Renal cortical epithelial cell (primary cell): ENCODE results near the gene TMEM119. TPM values are rescaled to one million over a fixed set of nuclear protein-coding genes. Genes with fewer than 3 reads are reported as not detected.
A peak's percentile ranks its signal among the peaks of the same experiment; 100 is the strongest.

Source experiments
- DNase-seq: peaks from one replicate; pipeline ENCODE4 v3.0.0-alpha.2; 2011; ENCODE audit warnings: low read depth
- total RNA-seq: library from RNA; depleted of rRNA; stranded (reverse); fragments of >200 nt; gene quantifications from 2 replicates; pipeline ENCODE4 v1.2.3, GENCODE V29; 2014

The TMEM119 gene
- total RNA-seq, 1 donor from 2014 or later, result not detected

DNA sequence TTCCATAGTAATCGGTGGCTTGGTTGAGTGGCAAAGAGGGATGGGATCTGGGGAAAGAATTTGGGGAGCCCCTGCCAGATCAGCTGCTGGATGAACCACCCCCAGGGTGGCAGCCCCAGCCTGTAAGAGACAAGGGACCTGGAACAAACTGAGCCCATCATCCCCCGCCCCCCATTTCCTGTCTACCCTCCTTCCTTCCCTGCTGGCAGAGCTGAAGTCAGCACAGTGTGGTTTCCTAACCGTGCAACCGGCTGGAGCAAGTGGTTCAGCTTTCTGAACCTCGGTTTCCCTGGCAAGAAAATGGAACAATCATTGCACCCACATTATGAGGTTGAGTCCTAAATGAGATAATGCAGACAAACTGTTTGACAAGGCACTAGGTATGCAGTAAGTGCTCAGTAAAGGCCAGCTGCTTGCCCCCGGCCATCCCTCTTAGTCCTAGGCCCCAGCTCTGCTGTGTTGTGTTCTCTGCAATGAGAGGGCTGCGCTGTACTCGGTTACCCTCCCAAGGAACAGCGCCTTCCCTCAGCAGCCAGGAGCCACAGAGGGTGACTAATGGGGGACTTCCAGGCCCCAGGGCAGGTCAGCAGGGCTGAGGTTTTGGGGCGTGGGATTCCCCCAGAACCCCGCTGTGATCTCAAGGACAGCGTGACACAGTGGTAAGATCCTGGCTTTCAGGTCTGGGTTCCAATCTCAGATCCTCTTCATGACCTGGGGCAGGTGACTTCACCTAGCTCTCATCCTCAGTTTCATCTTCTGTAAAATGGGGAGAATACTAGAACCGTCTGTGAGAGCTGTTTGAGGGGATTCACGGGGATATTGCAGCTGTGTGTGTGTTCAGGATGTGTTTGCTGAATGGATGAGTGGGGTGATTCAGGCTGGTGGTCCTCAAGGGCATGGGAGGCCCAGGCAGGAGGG lies 19.3 kb upstream of the TMEM119 start:
- DNase-seq, result no peak

DNA sequence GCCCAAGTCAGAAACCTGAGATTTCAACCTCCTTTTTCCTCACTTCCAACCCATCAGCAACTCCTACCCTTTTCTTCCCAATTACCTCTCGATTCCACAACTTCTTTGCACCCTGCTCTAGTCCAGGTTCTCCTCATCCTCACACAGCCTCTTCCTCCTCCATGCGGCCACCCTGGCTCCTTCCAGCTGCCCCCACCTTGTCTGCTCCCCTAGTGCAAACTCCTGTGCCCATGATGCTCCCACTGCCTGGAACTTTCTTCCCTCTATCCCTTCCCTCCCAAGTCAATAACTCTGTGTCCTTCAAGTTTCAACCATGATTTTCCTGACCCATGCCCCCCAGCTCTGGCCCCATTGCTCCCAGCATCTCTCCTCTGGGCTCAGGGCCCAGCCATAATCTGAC lies 18.5 kb upstream of the TMEM119 start:
- DNase-seq, result no peak

DNA sequence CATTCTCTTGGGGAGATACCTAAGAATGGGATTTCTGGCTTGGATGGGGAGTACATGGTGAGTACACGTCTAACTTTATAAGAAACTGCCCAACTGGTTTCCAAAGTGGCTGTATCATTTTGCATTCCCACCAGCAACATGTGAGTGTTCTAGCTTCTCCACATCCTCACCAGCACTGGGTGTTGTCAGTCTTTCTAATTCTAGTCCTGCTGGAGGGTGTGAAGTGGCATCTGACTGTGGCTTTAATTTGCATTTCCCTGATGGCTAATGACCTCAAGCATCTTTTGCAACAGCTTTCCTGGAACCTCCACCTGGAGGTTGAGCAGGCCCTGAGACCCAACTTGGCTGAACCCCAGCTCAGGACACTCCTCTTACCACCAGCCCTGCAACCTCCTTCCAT lies 18.0 kb upstream of the TMEM119 start:
- DNase-seq, result no peak

DNA sequence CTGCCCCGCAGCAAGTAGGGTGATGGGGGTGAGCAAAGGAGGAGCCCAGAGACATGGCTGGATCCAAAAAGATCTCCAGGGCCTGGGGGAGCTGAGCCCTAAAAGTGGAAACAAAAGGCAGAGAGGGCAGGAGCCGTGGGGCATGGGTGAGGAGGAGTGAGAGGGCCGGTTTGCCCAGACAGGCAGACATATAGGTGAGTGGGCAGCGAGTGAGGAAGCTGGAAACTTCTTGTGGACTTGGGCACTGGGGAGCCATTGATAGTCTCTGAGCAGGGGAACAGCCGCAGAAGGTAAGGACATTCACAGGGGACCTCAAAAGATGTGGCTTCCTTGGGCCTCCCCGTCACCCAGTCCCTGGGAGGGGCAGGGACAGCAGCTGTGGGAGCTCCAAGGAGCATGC lies 16.8 kb upstream of the TMEM119 start:
- DNase-seq, result no peak

DNA sequence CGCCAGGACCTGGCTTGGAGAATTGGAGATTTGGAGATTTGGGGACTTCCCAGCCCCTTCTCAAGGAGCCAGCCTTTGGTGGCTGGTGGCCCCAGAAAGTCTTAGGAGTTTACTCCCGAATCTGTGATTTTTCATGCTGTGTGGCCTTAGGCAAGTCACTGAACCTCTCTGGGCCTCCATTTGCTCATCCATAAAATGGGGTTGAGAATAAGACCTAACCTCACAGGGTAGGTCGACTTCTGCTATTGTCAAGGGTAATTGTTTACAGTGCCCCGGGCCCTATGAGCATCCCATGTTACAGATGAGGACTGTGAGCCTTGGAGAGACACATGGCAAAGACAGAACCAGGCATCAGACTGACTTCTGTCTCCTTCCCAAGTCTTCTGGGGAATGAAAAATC lies 16.2 kb upstream of the TMEM119 start:
- DNase-seq, result no peak

DNA sequence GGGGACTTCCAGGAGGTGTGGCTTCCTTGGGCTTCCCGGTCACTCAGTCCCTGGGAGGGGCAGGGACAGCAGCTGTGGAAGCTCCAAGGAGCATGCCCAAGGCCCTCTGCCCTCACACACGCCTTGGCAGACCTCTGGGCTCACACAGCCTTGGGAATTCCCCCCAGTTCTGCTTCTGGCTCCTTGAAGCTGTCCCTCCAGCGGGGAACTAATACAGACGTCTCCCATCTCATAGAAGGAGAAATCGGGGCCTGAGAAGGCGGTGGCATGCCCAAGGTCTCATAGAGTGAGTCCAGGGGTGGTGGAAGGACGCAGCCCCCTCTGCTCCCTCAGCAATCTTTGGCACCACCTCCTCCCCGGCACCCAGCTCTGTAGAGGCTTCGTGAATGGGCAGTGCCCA lies 15.7 kb upstream of the TMEM119 start:
- DNase-seq, result peak; percentile 53

DNA sequence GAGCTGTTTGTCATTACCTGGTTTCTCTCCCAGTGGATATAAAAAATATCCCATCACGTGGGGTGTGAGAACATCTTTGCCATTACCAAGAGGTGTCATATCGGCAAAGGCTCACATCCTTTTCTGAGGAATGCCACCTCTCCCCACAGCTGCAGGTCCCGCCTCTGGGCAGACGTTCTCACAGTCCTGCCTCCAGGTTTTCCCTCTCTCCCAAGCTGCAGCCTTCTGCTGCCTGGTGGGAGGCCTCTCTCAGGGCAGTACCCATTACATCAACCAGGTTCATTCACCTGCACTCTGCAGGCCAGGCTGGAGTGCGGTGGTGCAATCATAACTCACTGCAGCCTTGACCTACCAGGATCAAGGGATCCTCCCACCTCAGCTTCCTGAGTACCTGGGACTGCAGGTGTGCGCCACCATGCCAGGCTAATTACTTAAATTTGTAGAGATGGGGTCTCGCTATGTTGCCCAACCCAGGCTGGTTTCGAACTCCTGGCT lies 15.0 kb upstream of the TMEM119 start:
- DNase-seq, result peak; percentile 54

DNA sequence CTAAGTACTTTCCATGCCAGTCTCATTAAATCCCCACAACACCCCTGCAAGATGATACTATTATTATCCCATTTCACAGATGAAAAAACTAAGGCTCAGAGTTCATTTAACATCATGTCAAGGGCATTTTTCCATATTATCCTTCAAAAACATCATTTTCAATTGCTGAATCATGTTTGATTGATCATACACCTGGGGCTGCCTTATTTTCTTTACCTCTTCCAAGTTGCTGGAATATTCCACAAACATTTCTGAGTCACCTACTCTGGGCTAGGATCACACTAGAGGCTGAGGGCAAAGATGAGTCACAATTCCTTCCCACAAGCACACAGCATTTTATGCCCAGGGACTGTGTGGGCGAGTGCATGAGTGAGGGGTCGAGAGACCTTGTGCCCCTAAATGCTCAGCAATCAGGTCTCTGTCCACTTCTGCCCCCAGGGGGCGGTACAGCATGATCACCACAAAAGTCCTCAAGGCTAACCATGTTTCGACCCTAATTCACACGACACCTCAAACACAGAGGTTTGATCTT lies 14.1 kb upstream of the TMEM119 start:
- peak; percentile 99 for DNase-seq

DNA sequence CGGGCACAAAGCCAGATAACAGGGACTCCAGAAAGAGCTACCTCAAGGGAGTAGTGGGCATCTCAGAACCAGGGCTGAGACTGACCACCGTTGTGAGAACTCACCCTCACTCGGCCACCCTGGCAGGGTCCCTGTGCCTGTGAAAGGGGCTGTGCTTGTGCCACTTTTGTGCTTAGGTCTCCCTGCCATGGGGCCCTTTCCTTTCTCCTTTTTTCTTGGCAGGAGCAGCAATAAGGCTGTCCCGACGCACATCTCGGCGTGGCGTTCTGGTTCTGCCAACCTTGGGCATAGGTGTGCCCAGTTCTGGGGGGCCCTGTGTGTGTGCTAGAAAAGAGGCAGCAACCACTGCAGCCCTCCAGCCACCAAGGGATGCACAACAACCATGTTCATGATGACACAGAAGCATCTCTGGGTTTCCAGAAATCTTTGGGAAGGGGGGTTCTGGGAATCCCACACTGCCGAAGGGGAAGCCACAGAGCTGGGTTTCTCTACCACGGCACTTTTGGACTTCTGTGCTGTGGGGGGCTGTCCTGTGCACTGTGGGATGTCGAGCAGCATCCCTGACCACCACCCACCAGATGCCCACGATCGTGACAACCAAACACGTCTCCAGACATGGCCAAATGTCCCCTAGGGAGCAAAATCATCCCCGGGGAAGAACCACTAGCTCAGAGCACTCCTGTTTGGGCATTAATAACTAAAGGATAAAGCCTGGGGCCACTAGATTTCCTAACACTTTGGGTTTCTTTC lies 13.1 kb upstream of the TMEM119 start:
- DNase-seq, result no peak

DNA sequence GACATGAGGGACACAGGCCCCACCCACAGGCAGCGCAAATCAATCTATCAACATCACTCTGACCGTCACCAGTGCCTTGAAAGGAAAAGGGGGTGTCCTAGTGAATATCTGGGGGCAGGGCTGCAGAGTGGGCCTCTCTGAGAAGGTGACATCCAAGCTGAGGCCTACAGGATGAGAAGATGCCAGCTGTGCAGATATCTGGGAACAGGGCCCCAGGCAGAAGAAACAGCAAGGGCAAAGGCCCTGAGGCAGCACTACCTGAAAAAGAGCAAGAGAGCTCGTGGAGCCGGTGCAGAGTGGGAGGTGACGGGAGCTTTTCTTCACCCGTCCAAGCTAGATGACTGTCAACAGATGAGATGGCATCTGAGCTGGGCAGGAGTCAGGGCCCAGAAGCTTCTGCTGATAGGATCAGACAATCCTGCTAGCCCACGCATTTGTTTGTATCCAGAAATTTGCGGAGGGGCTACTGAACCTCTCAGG lies 12.5 kb upstream of the TMEM119 start:
- DNase-seq, result no peak

DNA sequence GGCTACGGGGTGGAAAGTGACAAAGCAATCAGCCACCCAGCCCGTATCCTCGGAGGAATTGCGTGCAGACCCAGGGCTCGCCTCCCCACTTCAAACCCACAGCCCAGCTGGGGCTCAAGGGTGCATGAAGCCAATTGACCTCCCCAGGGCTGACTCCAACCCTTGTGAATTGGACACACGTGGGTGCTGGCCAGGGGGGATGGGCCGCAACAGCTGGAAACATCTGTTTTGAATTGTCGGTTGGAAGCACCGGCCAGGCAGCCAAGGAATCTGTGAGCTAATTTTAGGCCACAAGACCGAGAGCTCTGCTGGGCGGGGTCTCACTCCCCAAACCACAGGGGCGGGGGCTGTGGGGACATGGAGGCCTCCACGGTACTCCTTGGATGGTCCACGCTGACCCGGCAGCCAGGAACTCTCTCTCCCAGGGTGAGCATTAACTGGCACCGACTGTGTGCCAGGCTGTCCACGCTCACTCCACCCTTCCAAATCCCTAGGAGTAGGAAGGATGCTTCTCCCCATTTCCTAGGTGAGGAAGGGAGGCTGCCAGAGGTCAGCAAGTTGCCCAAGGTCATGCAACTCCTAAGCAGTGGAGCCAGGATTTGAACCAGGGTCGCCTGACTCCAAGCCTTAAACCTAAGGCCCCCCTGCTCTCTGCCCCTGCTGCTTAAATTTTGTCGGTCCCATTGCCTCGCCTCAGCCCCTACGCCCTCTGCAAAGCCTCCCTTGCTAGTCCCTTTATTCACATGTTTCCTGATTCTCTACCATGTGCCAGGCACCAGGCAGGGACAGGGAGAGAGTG lies 11.9 kb upstream of the TMEM119 start:
- no peak for DNase-seq

DNA sequence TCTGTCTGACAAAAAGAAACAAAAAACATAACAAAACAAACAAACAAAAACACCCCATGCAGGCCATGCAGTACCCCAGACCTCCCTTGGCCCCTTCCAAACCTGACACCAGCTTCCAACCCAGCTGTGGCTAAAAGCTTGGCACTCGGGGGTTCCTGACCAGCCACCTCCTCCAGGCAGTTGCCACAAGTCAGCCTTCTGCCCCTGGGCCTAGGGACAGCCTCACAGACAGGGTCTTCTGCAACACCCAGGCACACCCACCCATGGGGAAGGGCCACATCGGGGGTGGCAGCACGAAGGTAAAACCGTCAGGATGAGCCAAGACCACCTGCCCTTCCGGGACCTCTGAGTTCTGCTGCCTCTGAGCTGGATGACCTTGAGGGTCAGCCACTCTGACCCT lies 10.7 kb upstream of the TMEM119 start:
- no peak for DNase-seq

DNA sequence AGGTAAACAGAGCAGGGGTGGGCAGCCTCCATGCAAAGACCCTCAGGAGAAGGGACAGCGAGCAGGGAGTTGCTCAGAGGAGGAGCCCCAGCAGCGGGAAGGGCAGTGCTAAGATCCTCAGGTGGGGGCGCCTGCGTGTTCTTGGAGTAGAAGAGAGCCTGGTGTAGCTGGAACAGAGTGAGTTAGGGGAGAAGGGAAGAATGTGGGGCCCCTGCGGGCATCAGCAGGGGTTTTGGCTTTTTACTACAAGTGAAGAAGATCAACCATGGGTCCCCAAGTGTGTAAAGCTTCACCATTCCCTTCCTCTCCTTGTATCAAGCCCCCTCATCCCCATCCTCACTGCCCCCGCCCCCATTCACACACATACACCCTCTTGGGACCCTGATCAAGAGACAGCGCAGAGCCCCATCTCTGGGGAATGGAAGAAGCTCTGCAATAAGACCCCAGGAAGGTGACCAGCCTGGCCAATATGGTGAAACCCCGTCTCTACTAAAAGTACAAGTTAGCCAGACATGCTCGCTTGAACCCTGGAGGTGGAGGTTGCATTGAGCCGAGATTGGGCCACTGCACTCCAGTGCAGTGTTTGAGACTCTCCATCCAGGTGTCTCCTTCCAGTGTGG lies 10.2 kb upstream of the TMEM119 start:
- DNase-seq, result no peak

DNA sequence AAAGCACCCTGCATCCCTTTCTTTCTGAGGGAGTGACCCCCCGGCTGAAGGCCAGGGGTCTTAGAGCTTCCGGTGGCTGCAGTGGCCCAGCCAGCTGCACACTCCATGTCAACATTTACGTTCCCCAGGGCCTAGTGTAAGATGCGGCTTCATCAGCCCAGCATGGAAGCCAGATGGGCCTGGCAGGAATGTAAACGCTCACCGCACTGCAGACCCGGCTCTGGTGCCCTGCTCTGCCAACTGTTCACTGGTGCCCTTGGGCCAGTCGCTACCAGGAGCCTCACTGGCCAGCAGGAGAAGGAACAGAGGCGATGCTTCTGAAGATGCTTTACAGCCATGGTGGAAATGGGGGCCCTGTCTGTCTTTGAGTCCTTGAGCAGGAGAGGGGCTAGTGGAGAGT lies 8.6 kb upstream of the TMEM119 start:
- DNase-seq, result no peak

DNA sequence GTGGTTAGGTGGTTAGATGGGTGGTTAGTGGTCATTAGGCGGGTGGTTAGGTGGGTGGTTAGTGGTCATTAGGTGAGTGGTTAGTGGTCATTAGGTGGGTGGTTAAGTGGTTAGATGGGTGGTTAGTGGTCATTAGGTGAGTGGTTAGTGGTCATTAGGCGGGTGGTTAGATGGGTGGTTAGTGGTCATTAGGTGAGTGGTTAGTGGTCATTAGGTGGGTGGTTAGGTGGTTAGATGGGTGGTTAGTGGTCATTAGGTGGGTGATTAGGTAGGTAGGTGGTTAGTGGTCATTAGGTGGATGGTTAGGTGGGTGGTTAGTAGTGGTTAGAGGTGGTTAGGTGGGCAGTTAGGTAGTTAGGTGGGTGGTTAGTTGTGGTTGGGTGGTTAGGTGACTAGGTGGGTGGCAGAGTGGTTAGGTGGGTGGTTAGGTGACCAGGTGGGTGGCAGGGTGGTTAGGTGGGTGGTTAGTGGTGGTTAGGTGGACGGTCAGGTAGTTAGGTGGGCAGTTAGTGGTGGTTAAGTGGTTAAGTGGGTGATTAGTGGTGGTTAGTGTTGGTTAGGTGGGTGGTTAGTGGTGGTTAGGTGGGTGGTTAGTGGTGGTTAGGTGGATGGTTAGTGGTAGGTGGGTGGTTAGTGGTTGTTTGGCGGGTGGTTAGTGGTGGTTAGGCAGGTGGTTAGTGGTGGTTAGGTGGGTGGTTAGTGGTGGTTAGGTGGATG lies 8.0 kb upstream of the TMEM119 start:
- no peak for DNase-seq

DNA sequence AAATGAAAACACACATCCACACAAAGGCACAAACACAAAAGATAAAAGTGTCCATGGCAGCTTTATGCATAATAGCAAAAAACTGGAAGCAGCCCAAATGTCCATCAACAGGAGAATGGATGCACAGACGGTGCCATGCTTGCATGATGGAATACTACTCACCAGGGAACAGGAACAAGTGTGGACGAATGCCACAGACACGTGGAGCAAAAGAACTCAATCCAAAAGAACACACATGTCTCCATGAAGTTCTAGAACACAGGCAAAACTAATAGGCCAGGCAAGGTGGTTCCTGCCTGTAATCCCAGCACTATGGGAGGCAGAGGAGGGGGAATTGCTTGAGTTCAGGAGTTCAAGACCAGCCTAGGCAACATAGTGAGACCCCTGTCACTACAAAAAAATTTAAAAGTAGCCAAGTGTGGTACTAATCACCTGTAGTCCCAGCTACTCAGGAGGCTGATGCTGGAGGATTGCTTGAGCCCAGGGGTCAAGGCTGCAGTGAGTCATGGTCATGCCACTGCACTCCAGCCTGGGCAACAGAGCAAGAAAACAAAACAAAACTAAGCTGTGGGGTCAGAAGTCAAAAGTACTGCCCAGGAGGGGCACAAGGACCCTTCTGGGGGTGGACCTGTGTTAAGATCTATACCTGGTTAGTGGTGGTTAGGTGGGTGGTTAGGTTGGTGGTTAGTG lies 7.3 kb upstream of the TMEM119 start:
- DNase-seq, result peak; percentile 92

DNA sequence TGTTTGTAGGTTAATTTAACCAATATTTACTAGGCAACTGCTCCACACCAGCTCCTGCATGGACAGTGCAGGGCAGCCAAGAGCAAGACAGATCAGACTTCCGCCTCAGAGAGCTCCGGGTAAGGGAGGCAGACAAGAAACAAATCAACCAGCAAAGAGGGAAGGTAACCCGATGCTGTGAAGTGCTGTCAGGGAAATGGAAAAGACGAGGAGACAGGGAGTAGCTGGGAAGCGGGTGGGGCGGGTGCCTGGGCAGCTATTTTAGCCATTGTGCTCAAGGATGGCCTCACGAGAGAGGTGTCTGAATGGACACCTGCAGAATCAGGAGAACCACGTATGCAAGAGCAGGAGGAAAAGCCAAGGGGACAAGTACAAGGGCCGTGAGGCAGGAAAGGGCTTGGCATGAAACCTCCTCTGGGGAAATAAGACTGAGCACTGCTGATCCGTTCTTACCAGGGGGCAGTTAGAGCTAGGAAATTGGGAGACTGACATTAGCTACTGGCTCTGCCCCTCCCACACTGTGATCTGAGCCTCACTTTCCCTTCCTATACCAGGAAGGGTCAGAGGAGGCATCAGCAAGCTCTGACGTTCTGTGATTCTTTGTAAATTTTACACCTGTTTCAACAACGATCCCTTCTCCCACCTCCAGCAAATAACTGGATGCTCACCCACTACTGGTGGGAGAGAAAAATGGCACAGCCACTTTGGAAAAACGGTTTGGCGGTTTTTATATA lies 6.5 kb upstream of the TMEM119 start:
- no peak for DNase-seq

DNA sequence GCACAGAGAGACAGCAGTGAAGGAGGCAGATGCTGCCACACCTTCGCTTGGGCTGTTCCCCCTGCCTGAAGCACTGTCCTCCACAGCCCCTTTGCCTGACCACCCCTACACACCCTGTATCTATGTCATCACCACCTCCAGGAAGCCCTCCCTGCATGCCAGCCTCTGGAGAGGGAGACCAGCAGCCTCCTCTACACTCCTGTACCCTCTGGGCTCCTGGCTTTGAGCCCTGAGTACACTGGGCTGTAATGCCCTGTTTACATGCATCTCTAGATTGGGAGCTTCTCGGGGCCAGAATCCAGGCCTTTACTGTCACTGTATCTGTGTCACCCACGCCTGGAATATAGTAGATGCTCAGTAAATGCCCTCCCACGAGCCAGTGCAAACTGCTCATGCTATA lies 5.9 kb upstream of the TMEM119 start:
- no peak for DNase-seq

DNA sequence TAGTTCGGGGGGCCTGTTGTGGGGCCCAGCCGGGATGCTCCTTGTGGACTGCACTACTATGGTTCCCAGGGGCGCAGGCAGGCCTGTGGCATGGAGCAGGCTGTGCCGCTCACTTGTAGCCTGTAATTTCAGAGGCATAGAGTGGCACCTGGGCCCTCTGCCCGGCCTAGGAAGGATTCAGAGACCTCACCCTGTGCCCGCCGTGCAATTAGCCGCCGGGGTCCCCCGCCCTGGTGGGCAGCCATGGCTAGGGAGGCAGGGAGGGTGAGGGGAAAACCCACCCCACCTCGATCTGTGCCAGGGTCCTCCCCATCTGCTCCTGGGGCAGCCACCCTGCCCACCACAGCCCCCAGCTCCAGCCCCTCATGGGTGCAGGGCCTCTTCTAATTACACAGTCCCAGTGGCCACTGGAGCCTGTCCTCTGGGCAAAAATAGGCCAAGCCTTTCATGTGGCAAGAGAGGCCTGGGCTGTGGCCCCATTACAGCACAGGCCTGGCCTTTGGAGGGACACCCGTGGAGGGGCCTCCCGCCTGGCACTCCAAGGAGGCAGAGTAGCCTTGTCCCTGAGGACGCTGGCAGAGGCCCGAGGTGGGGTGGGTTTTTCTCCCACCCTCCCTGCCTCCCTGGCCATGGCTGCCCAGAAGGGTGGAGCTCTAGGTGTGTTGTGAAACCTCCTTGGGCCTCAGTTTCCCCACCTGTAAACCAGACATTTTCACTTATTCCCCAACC lies 5.3 kb upstream of the TMEM119 start:
- no peak for DNase-seq
